ENCODE data around the gene ABCA9. TPM values are rescaled to one million over a fixed set of nuclear protein-coding genes. Genes with fewer than 3 reads are reported as not detected.
"Not testable (repeated sequence)": the region's sequence is repeated elsewhere in the genome, so short reads cannot be mapped to it uniquely, and the experiment has no call there.

ABCA9 gene
- polyA plus RNA-seq, 12 donors, result 9.7 to 36.1 (median 14.9) TPM; not detected in 1

DNA sequence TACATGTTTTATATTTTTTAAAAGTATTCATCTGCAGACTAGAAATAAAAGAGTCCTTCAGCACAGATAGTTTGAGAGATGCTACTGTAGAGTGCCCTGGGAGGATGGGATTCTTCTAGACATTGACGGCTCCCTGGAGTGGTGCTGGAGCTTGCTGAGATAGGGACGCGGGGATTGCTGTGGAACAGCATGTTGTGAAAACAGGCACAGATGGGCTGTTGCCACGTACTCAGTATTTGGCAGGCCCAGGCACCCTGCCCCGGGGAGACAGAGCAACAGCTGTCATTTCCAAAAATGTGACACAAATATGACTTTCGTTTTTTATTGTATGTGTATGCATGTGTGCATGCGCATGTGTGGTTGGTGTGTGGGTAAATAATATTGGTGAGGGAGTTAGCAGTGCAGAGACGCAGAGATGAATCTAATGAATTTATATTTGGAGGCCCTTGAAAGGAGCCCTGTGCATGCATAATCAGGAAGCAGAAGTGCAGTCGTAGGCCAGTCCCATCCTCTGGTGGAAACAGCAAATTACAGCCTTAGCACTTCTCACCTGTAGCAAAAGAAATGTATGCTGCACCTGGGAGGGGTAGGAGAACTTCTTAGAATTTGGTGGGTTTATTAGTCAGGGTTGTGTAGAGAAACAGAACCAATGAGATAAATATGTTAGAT lies 99.4 kb downstream of the ABCA9 start:
- no peak for DNase-seq

GRCh38 chr17:68959117-68959516 lies 101.6 kb downstream of the ABCA9 start:
- DNase-seq, result not testable (repeated sequence)

DNA sequence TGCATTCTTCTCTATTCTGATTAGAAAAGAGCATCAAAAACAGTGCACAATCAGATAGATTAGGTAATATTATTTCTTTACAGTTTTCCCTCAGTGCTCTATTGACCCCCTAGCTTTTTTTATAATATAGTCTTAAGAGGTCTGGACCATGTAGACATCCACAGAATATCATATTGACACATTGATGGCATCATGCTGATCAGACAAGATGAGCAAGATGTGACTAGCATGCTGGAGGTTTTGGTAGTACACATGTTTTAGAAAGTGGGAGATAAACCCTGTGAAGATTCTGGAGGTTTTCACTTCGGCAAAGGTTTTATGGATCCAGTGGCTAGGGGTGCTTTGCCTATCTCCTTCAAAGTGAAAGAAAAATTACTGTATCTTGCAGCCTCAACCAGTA lies 102.8 kb downstream of the ABCA9 start:
- no peak for DNase-seq

- peak; percentile 68 for DNase-seq
These were observed 105.4 kb downstream of the ABCA9 start, which contains the start of gene ABCA8 for GRCh38 chr17:68955181-68955841. TSS of gene ABCA8 (minus strand) at chr17:68955392. CDS start at chr17:68942034, 13,358 bp downstream.

DNA sequence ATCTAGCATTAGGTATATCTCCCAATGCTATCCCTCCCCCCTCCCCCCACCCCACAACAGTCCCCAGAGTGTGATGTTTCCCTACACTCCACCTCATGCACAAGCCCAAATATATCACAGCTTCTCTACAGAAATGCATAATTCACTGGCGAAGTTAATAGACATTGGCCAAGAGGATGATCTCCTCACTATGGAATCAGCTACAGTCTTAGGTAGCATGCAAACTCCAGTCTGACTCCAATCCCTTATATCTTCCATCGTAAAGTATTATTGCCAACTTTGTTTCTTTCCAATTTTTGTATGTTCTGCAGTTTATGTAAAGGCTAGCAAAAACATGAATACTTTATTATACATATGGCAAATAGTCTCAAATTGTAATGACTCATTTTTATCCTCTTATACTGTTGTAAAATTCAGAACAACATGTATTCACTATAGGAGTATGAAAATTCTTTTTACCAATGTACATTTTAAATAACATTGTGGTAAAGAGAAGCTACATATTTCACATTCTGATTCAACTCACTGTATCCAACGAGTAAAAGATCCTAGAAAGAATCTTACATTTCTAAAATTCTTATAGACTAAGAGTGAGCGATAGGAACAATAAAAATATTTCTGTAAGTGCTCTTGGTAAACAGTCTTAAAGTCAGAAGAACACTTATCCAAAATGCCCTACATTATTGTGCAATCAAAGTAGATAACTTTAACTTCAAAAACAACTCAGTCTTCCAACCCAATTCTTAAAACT lies 106.4 kb downstream of the ABCA9 start:
- no peak for DNase-seq

- DNase-seq, result no peak
These were observed 107.3 kb downstream of the ABCA9 start for GRCh38 chr17:68953340-68953997.

DNA sequence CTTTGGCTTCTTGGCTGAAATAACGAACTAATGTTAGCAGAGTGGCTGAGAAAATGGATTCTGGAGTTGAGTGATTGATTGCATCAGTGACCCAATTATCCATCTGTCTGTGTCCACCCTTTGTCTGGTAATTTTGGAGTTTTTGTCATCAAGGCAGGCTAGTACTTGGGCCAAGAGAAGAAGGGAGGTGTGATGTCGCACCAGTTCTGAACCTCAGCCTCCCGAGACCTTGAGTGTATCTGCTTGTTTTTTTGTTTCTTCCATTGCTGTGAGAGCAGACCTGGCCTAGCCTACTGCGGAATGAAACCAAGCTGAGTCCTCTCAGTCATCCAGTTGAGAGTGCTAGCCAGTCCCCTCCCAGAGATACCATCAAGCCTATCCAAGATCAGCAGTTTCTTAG lies 110.0 kb downstream of the ABCA9 start:
- DNase-seq, result no peak

DNA sequence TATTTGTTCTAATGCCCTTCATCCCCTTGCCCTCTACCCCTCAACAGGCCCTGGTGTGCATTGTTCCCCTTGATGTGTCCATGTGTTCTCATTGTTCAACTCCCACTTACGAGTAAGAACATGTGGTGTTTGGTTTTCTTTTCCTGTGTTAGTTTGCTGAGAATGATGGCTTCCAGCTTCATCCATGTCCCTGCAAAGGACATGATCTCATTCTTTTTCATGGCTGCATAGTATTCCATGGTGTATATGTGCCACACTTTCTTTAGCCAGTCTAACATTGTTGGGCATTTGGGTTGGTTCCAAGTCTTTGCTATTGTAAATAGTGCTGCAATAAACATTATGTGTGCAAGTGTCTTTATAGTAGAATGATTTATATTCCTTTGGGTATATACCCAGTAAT lies 112.9 kb downstream of the ABCA9 start:
- DNase-seq, result not testable (repeated sequence)

DNA sequence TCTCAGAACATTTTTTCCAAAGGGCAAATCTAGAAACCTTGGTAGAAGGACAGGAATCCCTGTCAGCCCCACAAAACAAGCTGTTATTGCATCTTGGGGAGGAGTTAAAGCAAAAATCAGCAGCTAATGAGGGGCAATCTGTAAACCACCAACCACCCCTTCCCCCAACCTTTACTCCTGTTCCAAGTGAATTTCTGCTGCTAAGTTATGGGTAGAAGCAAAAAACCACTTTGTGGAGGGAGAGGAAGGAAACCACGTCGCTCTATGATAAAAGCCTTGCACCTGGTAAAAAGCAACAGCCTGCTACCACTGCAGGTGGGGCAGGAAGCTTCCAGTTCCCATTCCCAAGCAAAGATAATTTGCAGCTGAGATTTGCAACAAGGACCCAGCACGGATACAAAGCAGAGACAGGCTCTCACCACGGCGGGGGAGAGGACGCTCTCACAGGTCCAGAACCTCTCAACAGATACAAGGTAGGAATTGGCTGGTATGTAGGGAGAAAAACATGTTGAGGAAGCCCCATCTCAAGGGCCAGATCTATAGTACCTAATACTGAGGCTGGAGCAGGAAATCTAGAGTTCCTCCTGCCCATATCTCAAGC lies 116.2 kb downstream of the ABCA9 start:
- DNase-seq, result no peak

- not testable (repeated sequence) for DNase-seq
These were observed 116.9 kb downstream of the ABCA9 start for GRCh38 chr17:68943812-68944182.

DNA sequence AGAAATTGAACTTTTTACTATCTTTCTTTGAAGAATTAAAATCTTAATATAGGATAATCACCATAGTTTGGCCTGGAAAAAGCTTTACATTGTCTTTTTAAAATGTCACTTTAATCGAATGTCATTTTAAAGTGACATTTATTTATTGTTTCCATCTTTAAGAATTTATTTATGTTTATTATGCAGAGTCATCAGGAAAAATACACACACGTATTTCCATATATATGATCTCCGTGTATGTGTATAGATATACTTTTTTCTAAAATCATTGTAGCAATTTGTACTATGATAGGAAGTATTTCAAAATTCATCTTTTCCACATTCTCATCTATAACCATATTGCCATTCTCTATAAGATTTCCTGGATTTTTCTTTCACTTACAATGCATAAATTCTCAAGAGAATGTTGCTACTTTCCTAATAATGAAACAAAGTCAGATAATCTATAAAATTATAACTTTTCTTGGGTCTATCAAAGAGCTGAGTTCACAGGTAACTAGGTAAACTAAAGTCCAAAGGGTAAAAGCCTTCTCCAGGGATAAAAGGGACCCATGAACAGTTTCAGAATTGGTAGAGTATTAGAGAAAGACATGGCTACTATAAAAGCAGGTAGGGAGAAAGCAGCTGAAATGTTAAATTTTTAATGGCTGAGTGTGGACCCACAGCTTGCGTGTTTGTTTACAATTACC lies 117.5 kb downstream of the ABCA9 start:
- DNase-seq, result no peak

- DNase-seq, result no peak
These were observed 118.3 kb downstream of the ABCA9 start for GRCh38 chr17:68942389-68942788.

GRCh38 chr17:68941761-68942160 lies 119.0 kb downstream of the ABCA9 start:
- no peak for DNase-seq

GRCh38 chr17:68939195-68939594 lies 121.5 kb downstream of the ABCA9 start:
- no peak for DNase-seq

- no peak for DNase-seq
These were observed 122.7 kb downstream of the ABCA9 start for GRCh38 chr17:68937890-68938514.

GRCh38 chr17:68927516-68927915 lies 133.2 kb downstream of the ABCA9 start:
- DNase-seq, result no peak

DNA sequence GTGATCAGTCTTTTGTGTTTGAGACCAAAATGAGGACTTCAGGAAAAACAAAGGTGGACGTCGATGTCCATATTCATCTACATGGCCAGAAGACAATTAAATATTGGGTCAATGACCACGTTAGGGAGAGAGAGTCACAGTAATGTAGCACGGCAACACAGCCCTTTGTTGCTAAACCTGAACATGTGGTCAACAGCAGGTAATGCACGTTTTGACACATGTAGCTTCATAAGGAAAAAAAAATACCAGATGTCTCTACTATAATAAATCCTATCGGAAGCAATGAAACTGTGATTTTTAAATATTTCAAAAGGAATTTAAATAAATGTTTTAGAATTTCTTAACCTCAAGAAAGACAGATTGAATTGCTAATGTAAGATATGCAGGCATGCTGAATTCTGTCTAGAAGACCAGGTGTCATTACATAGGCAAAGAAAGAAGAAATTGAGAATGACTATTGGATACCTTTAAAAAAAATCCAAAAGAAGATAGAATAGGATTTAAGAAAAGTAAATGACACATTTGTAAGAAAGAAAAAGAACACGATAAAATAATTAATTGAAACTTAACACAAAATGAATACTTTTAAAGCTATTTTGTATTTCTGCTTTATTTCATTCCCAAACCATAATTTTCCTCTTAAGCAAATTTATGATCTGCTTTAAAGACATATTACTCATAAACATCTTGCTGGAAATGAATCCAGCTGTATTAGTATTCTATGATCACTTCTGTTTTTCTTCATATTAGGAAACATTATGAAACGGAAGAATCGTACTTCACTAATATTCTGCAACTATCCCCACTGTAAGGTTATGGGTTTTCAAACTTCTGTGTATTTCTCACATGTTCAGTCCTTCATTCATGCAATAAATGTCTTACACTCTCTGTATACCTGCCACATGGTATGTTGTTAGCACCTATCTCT lies 135.7 kb downstream of the ABCA9 start:
- no peak for DNase-seq

Measured in muscle of arm (tissue), 12 donors.